HCT116 (cell line): Measurements from ENCODE around the gene APP.

Source experiments
- ATF3 ChIP-seq: IDR thresholded peaks from 2 replicates; pipeline ENCODE4 v1.6.1; 2012
- CTCF ChIP-seq, 3 experiments: fragments of 200-600 bp in 1 of 3; sonication (generic) in 1 of 3; IDR thresholded peaks in 2 of 3; conservative IDR thresholded peaks in 1 of 3; 2 replicates each; pipeline ENCODE4 v1.5.1; 2012 to 2017; ENCODE audit warnings: low read depth in 2 of 3, low read length in 2 of 3, antibody characterized with exemption in 1 of 3, borderline replicate concordance in 1 of 3, control low read depth in 1 of 3, mild to moderate bottlenecking in 1 of 3, mixed read lengths in 1 of 3, mixed run types in 1 of 3, moderate library complexity in 1 of 3; ENCODE audit not compliant: insufficient read depth in 1 of 3
- EGR1 ChIP-seq: IDR thresholded peaks from 2 replicates; pipeline ENCODE4 v1.6.1; 2012; ENCODE audit warnings: low read depth
- EZH2 ChIP-seq: fragments of 200-600 bp; sonication (generic); IDR thresholded peaks from 2 replicates; pipeline ENCODE4 v1.6.1; 2017; ENCODE audit warnings: antibody characterized with exemption, mixed run types
- POLR2AphosphoS5 ChIP-seq: IDR thresholded peaks from 2 replicates; pipeline ENCODE4 v1.6.1; 2011; ENCODE audit warnings: mild to moderate bottlenecking, low read depth, low read length, moderate library complexity
- YY1 ChIP-seq: IDR thresholded peaks from 2 replicates; pipeline ENCODE4 v1.6.1; 2011; ENCODE audit warnings: low read length, low read depth, moderate library complexity, mild to moderate bottlenecking; ENCODE audit not compliant: insufficient replicate concordance; ENCODE audit errors: extremely low read depth

- TF ChIP-seq ATF3 (no peak), CTCF (IDR thresholded peaks at IDR 0.05 in 2 of 3, conservative IDR thresholded peaks at IDR 0.05 in 1 of 3; ENCODE audit: borderline replicate concordance in 1 of 3, insufficient read depth in 1 of 3, low read depth in 2 of 3, low read length in 2 of 3) (no peak), POLR2AphosphoS5 (no peak), EZH2 (no peak), YY1 (no peak), EGR1 (no peak)
These were observed 40.2 kb downstream of the APP start for GRCh38 chr21:26130249-26130881.
